ENCODE results near the gene MYO7B.

- TF ChIP-seq CTCF (IDR thresholded peaks at IDR 0.05), result no peak
- no peak for TF ChIP-seq POLR2A (IDR thresholded peaks at IDR 0.05)
- no peak for TF ChIP-seq EP300 (IDR thresholded peaks at IDR 0.05)
These were observed 122.7 kb downstream of the MYO7B start for GRCh38 chr2:127658146-127658545.

Measured in tibial nerve (tissue), 4 donors.